Mesothelial cell of epicardium (in vitro differentiated cells): ENCODE measurements around the gene PRSS21. TPM values are rescaled to one million over a fixed set of nuclear protein-coding genes. Genes with fewer than 3 reads are reported as not detected.

Experiments used
- DNase-seq, 2 experiments: peaks; one replicate each; pipeline ENCODE4 v3.0.0; 2021; ENCODE audit warnings: low spot score in 2 of 2; ENCODE audit not compliant: unreplicated experiment in 2 of 2
- H3K27ac Mint-ChIP-seq: 2 replicates; pipeline ENCODE4 v1.8.0; 2021; ENCODE audit warnings: mixed read lengths
- H3K27me3 Mint-ChIP-seq: 2 replicates; pipeline ENCODE4 v1.8.0; 2021; ENCODE audit warnings: low read depth, mixed read lengths
- H3K36me3 Mint-ChIP-seq: 2 replicates; pipeline ENCODE4 v1.8.0; 2021; ENCODE audit warnings: mixed read lengths
- H3K4me1 Mint-ChIP-seq: 2 replicates; pipeline ENCODE4 v1.8.0; 2021; ENCODE audit warnings: mixed read lengths
- H3K4me3 Mint-ChIP-seq: 2 replicates; pipeline ENCODE4 v1.8.0; 2021; ENCODE audit warnings: mild to moderate bottlenecking, moderate library complexity, mixed read lengths
- H3K9me3 Mint-ChIP-seq: 2 replicates; pipeline ENCODE4 v1.8.0; 2021; ENCODE audit warnings: mixed read lengths
- CTCF ChIP-seq: fragments of 200-600 bp; sonication (generic); IDR thresholded peaks from one replicate; pipeline ENCODE4 v1.5.0; 2021; ENCODE audit warnings: antibody characterized with exemption; ENCODE audit not compliant: unreplicated experiment
- total RNA-seq: library from RNA; stranded (reverse); gene quantifications from 3 replicates; pipeline ENCODE4 v1.2.1, GENCODE V29; 2021

PRSS21 gene
- total RNA-seq, 1 donor from 2014 or later, result not detected

- Mint-ChIP-seq H3K4me1 (peaks cover 6% of the 10 kb centered on the region), H3K9me3 (no peaks in the 10 kb centered on the region), H3K27ac (peak overlapping the region; percentile 82), H3K36me3 (no peaks in the 10 kb centered on the region), H3K27me3 (peaks cover 53% of the 10 kb centered on the region), H3K4me3 (peak overlapping the region; percentile 79)
- peak; percentile 86 to 98 for DNase-seq
- peak; percentile 97 for TF ChIP-seq CTCF
Observed at GRCh38 chr16:2867987-2868789, 51.2 kb downstream of the PRSS21 start.

Other genes with a start within 250 kb of the PRSS21 start
- 21.0 to 24.1 TPM (median 23.5 TPM) in 3 replicates for gene KCTD5, start 134.7 kb upstream of the PRSS21 start, total RNA-seq
- 7.5 to 7.7 TPM (median 7.6 TPM) in 3 replicates for gene PRSS27, start 97.0 kb upstream of the PRSS21 start, total RNA-seq
- gene SRRM2, start 64.6 kb upstream of the PRSS21 start, total RNA-seq, result 832 to 854 TPM (median 837 TPM) in 3 replicates
- 192 to 200 TPM (median 195 TPM) in 3 replicates for gene ELOB, start 40.0 kb upstream of the PRSS21 start, total RNA-seq
- not detected in 3 replicates for gene PRSS33, start 29.7 kb upstream of the PRSS21 start, total RNA-seq
- gene PRSS41, start 18.8 kb upstream of the PRSS21 start, total RNA-seq, result not detected in 3 replicates
- 0.51 to 1.5 TPM (median 0.70 TPM) in 3 replicates for gene ZG16B, start 13.1 kb downstream of the PRSS21 start, total RNA-seq
- 22.8 to 25.1 TPM (median 24.9 TPM) in 3 replicates for gene PRSS22, start 40.9 kb downstream of the PRSS21 start, total RNA-seq
- 26.3 to 28.6 TPM (median 28.3 TPM) in 3 replicates for gene FLYWCH2, start 66.0 kb downstream of the PRSS21 start, total RNA-seq
- 25.9 to 29.4 TPM (median 29.0 TPM) in 3 replicates for gene FLYWCH1, start 94.7 kb downstream of the PRSS21 start, total RNA-seq
- gene KREMEN2, start 147.0 kb downstream of the PRSS21 start, total RNA-seq, result 27.3 to 30.5 TPM (median 29.1 TPM) in 3 replicates
- gene PAQR4, start 152.1 kb downstream of the PRSS21 start, total RNA-seq, result 8.1 to 10.1 TPM (median 8.9 TPM) in 3 replicates
- gene PKMYT1, start 163.2 kb downstream of the PRSS21 start, total RNA-seq, result 21.1 to 22.0 TPM (median 21.8 TPM) in 3 replicates
- 5.4 to 5.7 TPM (median 5.4 TPM) in 3 replicates for gene CLDN9, start 195.7 kb downstream of the PRSS21 start, total RNA-seq
- gene CLDN6, start 200.9 kb downstream of the PRSS21 start, total RNA-seq, result 257 to 267 TPM (median 260 TPM) in 3 replicates
- gene TNFRSF12A, start 203.1 kb downstream of the PRSS21 start, total RNA-seq, result 44.6 to 45.5 TPM (median 45.1 TPM) in 3 replicates
- gene HCFC1R1, start 206.7 kb downstream of the PRSS21 start, total RNA-seq, result 64.0 to 68.5 TPM (median 65.7 TPM) in 3 replicates
- gene THOC6, start 206.8 kb downstream of the PRSS21 start, total RNA-seq, result 59.8 to 62.4 TPM (median 60.2 TPM) in 3 replicates
- 4.5 to 5.8 TPM (median 5.1 TPM) in 3 replicates for gene BICDL2, start 219.7 kb downstream of the PRSS21 start, total RNA-seq
- 0.09 to 0.16 TPM (median 0.11 TPM) in 3 replicates for gene MMP25, start 229.3 kb downstream of the PRSS21 start, total RNA-seq
- 4.9 to 6.0 TPM (median 5.5 TPM) in 3 replicates for gene IL32, start 248.4 kb downstream of the PRSS21 start, total RNA-seq